Liver (tissue), 3 donors: ENCODE measurements around the gene CFL2.

ENCODE experiments used
- CTCF ChIP-seq: fragments of 150-350 bp; IDR thresholded peaks from 2 replicates; pipeline ENCODE4 v1.5.1; 2017; ENCODE audit warnings: improper control_type of control experiment, low read depth, low read length; ENCODE audit not compliant: missing input control
- GABPA ChIP-seq, 2 donors: IDR thresholded peaks in 1 of 2; conservative IDR thresholded peaks in 1 of 2; 2 replicates each; pipeline ENCODE4 v1.6.1; 2016; ENCODE audit warnings: antibody characterized with exemption in 2 of 2, mild to moderate bottlenecking in 1 of 2, moderate library complexity in 1 of 2
- RAD21 ChIP-seq, 2 donors: IDR thresholded peaks; 2 replicates each; pipeline ENCODE4 v1.6.1; 2016; ENCODE audit warnings: antibody characterized with exemption in 2 of 2, mild to moderate bottlenecking in 2 of 2
- SP1 ChIP-seq: IDR thresholded peaks from 2 replicates; pipeline ENCODE4 v1.6.1; 2018; ENCODE audit warnings: antibody characterized with exemption, mild to moderate bottlenecking
- TAF1 ChIP-seq: conservative IDR thresholded peaks from 2 replicates; pipeline ENCODE4 v1.6.1; 2016; ENCODE audit warnings: antibody characterized with exemption, mild to moderate bottlenecking
- YY1 ChIP-seq: IDR thresholded peaks from 2 replicates; pipeline ENCODE4 v1.6.1; 2016; ENCODE audit warnings: antibody characterized with exemption, mild to moderate bottlenecking
- TF ChIP-seq, protein P1 (sequence below): IDR thresholded peaks from 2 replicates; pipeline ENCODE4 v1.6.1; 2016; ENCODE audit warnings: antibody characterized with exemption, mild to moderate bottlenecking
- donor health status: healthy.
- donor health status: healthy.

GRCh38 chr14:34667007-34667406 lies 47.4 kb downstream of the CFL2 start:
- TF ChIP-seq CTCF = no peak
- TF ChIP-seq GABPA (IDR thresholded peaks at IDR 0.05 in 1 of 2, conservative IDR thresholded peaks at IDR 0.05 in 1 of 2) = no peak
- TF ChIP-seq, protein P1, sequence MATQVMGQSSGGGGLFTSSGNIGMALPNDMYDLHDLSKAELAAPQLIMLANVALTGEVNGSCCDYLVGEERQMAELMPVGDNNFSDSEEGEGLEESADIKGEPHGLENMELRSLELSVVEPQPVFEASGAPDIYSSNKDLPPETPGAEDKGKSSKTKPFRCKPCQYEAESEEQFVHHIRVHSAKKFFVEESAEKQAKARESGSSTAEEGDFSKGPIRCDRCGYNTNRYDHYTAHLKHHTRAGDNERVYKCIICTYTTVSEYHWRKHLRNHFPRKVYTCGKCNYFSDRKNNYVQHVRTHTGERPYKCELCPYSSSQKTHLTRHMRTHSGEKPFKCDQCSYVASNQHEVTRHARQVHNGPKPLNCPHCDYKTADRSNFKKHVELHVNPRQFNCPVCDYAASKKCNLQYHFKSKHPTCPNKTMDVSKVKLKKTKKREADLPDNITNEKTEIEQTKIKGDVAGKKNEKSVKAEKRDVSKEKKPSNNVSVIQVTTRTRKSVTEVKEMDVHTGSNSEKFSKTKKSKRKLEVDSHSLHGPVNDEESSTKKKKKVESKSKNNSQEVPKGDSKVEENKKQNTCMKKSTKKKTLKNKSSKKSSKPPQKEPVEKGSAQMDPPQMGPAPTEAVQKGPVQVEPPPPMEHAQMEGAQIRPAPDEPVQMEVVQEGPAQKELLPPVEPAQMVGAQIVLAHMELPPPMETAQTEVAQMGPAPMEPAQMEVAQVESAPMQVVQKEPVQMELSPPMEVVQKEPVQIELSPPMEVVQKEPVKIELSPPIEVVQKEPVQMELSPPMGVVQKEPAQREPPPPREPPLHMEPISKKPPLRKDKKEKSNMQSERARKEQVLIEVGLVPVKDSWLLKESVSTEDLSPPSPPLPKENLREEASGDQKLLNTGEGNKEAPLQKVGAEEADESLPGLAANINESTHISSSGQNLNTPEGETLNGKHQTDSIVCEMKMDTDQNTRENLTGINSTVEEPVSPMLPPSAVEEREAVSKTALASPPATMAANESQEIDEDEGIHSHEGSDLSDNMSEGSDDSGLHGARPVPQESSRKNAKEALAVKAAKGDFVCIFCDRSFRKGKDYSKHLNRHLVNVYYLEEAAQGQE = no peak
- no peak for TF ChIP-seq RAD21 (IDR thresholded peaks at IDR 0.05)
- no peak for TF ChIP-seq SP1
- no peak for TF ChIP-seq YY1
- no peak for TF ChIP-seq TAF1
